ENCODE data around the gene PSG11.
"Not testable (repeated sequence)": the region's sequence is repeated elsewhere in the genome, so short reads cannot be mapped to it uniquely, and the experiment has no call there.

PSG11 gene

DNA sequence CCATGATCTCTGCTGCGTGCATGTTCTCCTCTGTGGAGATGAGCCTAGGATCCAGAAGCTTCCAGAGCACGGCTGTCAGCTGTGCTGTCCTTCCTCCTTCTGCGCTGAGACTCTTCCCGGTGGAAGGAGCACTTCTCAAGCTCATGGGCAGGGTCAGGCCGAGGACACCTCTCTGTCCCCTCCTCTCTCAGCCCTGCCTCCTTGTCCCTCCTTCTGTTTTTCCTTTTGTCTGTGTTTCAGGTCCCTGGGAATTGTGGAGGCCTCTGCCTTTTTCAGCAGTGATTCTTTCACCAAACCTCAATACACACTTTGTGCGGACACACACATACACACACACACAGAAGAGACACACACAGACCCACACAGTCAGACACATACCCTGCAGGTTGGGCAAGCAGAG, at the start of gene PSG11:
Gene PSG11 (minus strand): TSS at position 101 of the 400 bp plus-strand sequence. CDS start 97 bp downstream, at position 4.
- not testable (repeated sequence) for DNase-seq (ENCODE audit: low spot score)

DNA sequence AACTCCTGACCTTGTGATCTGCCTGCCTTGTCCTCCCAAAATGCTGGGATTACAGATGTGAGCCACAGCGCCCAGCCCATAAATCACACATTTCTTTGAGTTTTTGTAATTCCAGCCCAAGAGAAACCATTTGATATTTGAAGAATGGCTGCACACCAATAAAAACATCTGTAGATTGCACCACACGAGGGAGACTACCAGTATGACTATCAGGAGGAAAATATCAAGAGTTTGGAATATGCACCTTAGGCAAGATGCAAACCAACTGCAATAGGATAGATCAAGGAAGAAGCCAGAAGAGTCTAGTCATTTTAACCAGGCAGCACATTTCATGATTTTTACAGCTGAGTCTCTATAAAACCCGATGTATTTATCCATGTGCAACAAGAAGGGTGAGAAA, 36.1 kb upstream of the PSG11 start:
- not testable (repeated sequence) for DNase-seq (ENCODE audit: low spot score)

DNA sequence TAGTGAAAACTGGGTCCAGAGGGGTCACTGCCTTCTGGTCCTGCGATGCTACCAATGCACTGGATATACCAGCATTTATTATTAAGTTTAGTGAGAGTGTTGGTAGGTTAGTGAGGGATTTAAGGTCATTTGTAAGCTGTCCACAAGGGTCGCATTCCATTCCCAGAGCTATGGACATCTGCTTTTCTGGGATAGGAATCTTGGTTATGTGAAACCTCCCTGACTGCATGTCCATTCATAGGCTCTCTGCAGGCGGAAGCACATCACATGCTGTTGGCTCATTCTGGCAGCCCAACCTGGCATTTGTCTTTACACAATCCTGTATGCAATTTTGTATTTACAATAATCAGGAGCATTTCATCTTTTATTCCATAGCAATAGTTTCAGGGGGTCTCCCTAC, 35.1 kb upstream of the PSG11 start:
- not testable (repeated sequence) for DNase-seq (ENCODE audit: low spot score)

DNA sequence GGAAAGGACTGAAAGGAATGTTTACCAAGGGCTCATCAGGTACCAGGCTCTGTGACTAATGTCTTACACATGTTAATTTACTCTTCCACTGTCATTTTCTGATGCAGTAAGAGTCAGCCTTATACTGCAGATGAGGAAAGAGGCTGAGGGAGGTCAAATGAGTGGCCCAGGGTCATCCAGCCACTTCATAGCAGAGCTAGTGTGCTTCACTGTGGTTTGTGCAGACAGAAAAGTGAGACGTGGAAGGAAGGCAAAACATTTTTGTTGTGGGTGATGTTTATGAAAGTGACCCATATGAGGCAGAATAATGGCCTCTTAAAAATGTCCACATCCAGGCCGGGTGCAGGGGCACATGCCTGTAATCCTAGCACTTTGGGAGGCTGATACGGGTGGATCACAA, 34.0 kb upstream of the PSG11 start:
- not testable (repeated sequence) for DNase-seq (ENCODE audit: low spot score)

DNA sequence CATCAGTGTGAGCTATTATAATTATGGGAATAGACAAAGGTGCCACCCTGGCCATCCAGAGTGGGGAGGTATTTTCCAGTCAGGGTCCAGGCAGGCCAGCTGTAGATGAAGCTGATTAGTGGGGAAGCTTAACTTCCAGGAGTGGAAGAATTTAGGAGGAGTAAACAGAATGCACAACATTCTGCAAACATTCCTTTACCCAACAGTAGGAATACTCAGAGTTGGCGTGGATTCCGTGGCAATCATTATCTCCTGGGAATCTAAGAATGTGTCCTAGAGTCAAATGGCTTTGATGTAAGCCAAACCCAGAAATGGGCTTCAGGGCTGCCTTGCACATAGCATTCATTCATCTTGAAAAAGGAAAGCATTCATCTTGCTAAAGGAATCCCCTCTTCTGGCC, 33.2 kb upstream of the PSG11 start:
- not testable (repeated sequence) for DNase-seq (ENCODE audit: low spot score)

DNA sequence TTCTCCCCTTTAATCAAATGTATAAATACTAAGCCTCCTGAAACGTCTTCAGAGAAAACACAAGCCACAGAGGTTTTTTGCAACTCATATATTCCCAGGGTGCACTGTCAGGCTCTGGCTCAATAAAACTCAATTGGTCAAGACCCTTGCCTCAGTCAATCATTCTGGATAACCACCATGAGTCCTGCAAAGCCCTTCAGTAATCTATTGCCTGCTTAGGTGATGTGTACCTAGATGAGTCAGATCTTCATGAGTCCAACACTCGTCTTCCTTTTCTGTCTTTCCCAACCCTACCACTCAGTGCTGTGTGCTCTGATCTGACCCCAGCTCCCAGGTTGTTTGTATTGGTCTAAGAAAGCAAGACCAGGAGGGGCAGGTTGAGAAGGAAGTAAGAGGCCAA, 32.2 kb upstream of the PSG11 start:
- not testable (repeated sequence) for DNase-seq (ENCODE audit: low spot score)

DNA sequence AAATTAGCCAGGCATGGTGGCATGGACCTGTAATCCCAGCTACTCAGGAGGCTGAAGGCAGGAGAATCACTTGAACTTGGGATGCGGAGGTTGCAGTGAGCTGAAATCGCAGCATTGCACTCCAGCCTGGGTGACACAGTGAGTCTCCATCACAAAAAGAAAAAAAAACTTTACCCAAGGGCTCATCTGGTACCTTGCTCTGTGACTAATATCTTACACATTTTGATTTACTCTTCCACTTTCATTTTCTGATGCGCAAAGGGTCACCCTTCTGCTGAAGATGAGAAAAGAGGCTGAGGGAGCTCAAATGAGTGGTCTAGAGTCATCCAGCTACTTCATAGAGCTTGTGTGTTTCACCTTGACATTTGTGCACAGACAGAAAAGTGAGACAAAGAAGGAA, 21.7 kb upstream of the PSG11 start:
- not testable (repeated sequence) for DNase-seq (ENCODE audit: low spot score)

DNA sequence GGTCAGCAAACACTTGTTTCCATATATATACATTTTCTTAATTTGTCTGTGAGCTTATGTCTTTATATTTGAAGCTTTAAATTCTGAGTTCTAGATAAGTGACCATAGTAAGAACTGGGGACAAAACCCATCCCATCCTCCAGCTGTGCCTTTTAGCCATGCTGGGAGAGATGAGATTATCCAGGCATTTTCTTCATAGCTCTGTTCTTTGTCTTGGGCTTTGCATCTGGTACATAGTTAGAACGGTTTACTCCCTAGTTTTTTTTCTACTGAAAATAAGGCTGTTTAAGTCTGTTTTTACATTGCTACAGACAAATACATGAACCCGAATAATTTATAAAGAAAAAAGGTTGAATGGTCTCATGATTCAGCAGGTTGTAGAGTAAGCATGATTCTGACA, 20.3 kb upstream of the PSG11 start:
- not testable (repeated sequence) for DNase-seq (ENCODE audit: low spot score)

DNA sequence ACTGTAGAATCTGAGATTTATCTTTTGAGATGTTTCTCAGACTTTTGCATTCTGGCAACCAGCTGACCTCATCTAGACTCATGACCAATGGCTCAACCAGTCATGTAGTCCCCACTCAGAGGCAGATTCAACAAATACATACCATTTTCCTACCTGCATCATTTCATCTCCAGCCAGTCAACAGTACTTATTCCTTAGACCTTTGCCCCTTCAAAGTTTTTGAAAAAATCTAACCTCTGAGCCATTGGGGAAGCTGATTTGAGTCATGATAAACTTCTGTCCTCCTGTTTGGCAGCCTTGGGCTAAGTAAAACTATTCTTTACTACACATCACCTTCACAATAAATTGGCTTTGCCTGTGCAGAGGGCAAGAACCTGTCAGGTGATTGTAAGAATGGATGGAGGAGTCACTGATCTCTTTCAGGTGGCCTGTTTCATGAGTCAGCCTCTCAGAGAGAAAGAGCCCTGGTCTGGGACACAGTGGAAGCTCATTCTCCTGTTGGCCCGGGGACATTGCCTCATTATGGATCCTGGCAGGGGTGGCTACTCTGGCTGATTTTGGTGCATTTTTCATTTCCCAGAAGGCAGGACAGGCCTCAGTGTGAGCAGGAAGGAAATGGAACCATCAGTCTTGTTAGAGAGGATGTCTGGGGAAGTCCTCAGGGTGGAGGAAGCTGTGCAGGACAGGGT, 17.4 kb upstream of the PSG11 start:
- not testable (repeated sequence) for DNase-seq (ENCODE audit: low spot score)

DNA sequence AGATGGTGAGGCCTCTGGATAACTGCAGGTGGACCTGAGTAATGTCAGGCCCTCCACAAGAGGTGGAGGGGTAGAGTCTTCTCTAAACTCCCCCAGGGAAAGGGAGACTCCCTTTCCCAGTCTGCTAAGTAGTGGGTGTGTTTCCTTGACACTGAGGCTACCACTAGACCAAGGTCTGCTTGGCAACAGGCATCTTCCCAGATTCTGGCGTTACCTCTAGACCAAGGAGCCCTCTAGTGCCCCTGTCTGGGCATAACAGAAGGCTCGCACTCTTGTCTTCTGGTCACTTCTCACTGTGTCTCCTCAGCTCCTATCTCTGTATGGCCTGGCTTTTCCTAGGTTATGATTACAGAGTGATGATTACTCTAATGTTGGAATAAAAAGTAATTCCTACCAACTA, 5.4 kb upstream of the PSG11 start:
- DNase-seq (ENCODE audit: low spot score): not testable (repeated sequence)

DNA sequence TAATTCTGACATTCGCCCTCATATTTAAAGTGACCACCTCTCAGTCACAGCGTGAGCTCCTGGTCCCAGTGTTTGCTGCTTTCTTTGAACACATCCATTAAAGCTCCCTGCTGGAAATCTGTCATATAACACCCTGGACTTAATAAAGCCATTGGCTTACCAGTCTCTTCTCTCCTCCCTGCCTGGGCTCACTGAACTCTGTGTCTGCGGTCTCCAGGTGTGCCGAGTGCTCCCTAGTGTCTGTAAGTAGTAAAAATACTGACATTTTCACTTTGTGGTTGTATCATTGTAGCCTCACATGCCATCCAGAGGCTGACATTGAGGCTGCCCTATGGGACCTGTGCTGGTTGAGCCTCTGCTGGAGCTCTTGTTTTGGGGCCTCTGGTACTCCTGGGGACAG, 2.6 kb upstream of the PSG11 start:
- DNase-seq (ENCODE audit: low spot score): no peak

DNA sequence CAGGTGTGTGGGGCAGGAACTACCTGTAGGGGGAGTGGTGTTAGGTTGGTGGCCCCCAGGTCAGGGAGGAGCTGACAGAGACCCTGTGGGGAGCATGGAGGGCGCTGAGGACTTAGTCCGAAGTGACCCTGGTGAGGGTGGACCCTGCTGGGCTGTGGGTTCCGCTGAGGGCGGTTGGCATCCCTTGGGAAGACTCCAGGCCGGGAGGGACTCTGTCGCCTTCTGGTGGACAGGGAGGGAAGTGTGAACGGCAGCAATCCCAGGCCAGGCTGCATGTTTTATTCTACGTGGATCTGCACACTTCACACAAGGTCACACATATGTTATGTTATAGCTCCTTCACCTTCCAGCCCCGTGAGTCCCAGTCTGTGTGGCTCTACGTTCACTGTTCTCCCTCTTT, 1.7 kb upstream of the PSG11 start:
- DNase-seq (ENCODE audit: low spot score): not testable (repeated sequence)

DNA sequence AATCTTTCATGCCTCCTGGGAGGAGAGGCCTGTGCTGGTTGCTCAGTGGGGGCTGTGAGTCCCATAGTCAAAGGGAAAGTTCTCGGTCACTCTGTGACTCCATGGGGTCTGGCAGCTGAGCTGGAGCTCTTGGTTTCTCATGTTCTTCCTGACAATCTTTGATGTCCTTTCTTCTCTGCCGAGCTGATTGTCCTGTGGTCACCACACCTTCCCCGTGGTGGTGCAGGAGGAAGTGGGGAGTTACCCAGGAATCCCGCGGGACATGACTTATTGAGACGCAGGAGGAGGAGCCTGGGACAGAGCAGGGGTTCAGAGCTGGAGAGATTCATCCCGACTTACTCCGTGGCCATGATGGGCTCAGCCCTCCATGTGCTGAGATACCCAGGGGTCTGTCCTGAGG, 792 bp upstream of the PSG11 start:
- DNase-seq (ENCODE audit: low spot score): not testable (repeated sequence)

DNA sequence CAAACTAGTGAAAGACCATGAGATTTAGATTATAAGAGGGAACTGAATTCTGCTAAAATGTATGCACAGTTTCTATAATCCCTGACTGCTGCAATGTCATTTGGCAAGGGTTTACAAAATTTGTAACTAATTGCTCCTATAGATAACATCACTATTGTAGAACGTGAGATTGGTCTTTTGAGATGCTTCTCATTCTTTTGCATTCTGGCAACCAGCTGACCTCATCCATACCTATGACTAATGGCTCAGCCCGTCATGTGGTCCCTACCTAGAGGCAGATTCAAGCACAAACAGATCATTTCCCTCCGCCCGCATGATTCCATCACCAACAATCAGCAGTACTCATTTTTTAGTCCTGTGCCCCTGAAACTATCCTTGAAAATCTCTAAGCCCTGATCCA, 4.2 kb downstream of the PSG11 start:
- DNase-seq (ENCODE audit: low spot score): not testable (repeated sequence)

DNA sequence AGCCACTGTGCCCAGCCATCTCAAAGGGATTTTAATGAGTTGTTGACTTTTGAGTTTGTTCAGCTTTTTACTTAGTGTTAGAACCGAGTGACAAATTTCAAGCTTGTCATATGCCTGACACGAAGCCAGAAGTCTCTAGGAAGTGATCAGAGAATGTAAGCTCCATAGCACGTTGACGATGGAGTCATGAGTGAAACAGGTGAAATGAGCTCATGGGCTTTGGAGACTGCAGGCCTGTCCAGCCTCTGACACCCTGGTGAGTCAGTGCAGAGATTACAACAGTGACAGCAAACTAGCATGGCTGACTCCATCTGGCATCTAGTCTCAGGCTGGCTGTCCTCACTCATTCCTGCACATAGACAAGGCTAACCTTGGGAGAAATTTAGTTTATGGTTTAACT, 4.6 kb downstream of the PSG11 start:
- DNase-seq (ENCODE audit: low spot score): not testable (repeated sequence)

DNA sequence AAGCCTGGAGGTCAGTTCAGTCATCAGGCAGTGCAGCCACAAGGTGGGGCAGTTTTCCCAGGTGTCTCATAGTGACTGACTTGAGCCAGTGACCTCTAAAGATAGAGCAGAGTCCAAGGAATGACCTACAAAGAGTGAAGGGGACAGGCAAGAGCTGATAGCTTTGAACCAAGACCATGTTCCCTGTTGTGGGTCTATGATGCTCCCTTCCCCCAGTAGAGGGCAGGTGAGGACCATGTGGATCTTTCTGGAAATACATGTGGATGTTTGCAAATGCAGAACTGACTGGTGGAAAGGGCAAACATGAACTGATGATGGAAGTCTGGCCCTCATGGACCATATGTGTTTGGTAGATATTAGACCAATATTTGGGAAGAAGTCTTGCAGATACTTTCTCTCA, 6.7 kb downstream of the PSG11 start:
- DNase-seq (ENCODE audit: low spot score): not testable (repeated sequence)

DNA sequence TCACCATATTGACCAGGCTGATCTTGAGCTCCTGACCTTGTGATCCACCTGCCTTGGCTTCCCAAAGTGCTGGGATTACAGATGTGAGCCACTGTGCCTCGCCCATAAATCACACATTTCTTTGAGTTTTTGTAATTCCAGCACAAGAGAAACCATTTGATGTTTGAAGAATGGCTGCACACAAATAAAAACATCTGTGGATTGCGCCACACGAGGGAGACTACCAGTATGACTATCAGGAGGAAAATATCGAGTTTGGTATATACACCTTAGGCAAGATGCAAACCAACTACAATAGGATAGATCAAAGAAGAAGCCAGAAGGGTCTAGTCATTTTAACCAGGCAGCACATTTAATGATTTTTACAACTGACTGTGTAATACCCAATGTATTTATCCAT, 20.4 kb downstream of the PSG11 start:
- not testable (repeated sequence) for DNase-seq (ENCODE audit: low spot score)

DNA sequence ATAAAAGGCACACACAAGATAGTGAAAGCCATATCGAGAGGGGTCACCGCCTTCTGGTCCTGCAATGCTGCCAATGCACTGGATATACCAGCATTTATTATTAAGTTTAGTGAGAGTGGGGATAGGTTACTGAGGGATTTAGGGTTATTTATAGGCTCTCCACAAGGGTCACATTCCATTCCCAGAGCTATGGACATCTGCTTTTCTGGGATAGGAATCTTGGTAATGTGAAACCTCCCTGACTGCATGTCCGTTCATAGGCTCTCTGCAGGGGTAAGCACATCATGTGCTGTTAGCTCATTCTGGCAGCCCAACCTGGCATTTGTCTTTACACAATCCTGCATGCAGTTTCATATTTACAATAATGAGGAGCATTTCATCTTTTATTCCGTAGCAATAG, 21.4 kb downstream of the PSG11 start:
- not testable (repeated sequence) for DNase-seq (ENCODE audit: low spot score)

DNA sequence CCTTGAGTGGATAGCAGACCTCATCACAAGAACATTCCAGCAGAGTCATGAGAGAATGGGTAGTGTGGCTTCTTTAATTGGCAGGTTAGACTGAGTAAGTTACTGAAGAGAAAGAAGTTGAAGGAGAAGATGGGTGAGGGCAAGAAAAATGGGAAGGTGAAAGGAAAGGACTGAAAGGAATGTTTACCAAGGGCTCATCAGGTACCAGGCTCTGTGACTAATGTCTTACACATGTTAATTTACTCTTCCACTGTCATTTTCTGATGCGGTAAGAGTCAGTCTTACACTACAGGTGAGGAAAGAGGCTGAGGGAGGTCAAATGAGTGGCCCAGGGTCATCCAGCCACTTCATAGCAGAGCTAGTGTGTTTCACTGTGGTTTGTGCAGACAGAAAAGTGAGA, 22.6 kb downstream of the PSG11 start:
- DNase-seq (ENCODE audit: low spot score): not testable (repeated sequence)

DNA sequence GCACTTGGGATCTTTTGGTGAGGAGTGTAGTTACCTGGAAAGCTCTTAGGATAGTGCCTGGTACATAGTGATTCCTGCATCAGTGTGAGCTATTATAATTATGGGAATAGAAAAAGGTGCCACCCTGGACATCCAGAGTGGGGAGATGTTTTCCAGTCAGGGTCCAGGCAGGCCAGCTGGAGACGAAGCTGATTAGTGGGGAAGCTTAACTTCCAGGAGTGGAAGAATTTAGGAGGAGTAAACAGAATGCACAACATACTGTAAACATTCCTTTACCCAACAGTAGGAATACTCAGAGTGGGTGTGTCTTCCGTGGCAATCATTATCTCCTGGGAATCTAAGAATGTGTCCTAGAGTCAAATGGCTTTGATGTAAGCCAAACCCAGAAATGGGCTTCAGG, 23.3 kb downstream of the PSG11 start:
- DNase-seq (ENCODE audit: low spot score): not testable (repeated sequence)

DNA sequence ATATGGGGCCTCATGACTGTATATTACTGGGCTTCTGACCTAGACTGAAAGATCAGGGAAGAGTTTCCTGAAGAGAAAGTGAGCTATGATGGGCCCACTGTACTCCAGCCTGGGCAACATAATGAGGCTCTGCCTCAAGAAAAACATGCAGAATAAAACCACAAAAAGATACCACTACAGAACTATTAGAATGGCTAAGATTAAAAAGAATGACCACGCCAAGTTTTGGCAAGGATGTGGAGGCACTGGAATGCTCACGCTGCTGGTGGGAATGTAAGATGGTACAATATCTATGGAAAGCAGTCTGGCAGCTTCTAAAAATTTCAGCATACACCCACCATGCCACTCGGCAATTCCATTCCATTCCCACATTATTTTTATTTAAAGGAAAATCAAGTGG, 30.1 kb downstream of the PSG11 start:
- not testable (repeated sequence) for DNase-seq (ENCODE audit: low spot score)

DNA sequence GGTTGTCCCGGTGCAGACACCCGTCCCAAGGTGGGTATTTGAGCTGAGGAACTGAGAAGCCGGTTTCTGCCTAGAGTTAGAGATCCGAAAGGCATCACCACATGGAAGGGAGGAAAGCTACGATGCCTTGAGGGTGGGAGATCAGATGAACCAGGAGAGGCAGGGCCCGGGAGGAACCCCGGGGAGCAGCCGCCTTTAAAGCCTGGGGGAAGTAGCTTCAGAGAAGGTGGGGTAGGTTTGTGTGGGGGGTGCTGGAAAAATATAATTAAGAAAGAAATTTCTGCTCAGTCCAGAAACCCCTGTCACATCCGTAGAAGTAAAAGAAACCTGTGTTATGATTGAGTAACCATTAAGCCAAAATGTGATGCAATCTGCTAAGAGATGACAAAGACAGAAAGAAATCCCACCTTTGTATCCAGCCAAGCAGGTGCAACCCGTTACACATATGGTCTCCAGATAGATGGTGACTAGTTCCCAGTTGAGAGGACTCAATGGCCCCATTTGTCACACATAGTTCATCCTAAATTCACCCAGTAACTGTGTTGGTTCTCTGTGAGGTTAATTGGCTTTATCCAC, 34.2 kb downstream of the PSG11 start:
- DNase-seq (ENCODE audit: low spot score): not testable (repeated sequence)

DNA sequence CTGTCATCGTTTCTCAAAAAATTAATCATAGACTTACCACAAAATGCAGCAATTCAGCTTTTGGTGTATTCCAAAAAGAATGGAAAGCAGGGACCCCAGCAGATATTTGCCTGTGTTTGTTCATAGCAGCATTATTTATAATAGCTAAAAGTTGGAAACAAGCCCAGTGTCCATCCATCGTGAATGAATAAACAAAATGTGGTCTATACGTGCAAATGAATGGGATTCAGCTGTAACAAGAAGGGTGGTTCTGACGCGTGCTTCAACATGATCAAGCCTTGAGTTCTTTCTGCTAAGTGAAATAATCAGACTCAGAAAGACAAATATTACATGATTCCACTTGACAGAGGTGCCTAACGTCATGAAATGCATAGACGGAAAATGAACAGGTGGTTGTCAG, 36.4 kb downstream of the PSG11 start:
- no peak for DNase-seq (ENCODE audit: low spot score)

DNA sequence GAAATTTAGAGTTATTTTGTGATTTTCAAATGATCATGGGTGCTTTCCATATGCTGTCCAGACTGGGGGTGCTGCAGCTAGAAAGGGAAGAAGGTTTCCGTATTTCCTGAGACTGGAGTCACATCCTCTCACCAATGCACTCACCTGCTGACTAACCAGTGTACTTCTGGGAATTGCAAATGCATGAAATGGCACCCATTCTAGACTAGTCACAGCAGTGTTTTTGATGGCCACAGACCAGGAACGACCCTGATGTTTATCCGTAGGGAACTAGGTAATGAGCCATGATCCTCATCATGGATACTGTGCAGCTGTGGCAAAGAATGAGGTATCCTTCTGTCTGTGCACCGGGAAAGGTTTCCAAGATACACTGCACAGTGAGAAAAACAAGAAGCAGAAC, 37.1 kb downstream of the PSG11 start:
- not testable (repeated sequence) for DNase-seq (ENCODE audit: low spot score)
